Stomach (tissue), 9 donors: ENCODE results near the gene STXBP5L. TPM values are rescaled to one million over a fixed set of nuclear protein-coding genes. Genes with fewer than 3 reads are reported as not detected.

Experiments
- DNase-seq, 2 donors: peaks; one replicate each; pipeline versions ENCODE4 v3.0.0 to v3.0.0-alpha.2; 2013 to 2019
- H3K27ac ChIP-seq, 5 donors: fragments of 200-600 bp in 4 of 5; sonication (generic) in 4 of 5; one replicate each; pipeline ENCODE4 v1.5.1; 2013 to 2019; ENCODE audit warnings: mild to moderate bottlenecking in 1 of 5, moderate library complexity in 1 of 5
- H3K27me3 ChIP-seq, 3 donors: fragments of 200-600 bp; sonication (generic); one replicate each; pipeline ENCODE4 v1.5.1; 2017 to 2019; ENCODE audit warnings: mixed run types in 1 of 3
- H3K36me3 ChIP-seq, 4 donors: fragments of 200-600 bp; sonication (generic); 1 replicate in 3 of 4; 2 replicates in 1 of 4; pipeline ENCODE4 v1.5.1; 2016 to 2019
- H3K4me1 ChIP-seq, 4 donors: fragments of 200-600 bp; sonication (generic); one replicate each; pipeline ENCODE4 v1.5.1; 2016 to 2019
- H3K4me3 ChIP-seq, 4 donors: fragments of 200-600 bp; sonication (generic) in 3 of 4; one replicate each; pipeline ENCODE4 v1.5.1; 2016 to 2019; ENCODE audit warnings: mild to moderate bottlenecking in 1 of 4
- H3K9me3 ChIP-seq, 4 donors: fragments of 200-600 bp; sonication (generic); one replicate each; pipeline ENCODE4 v1.5.1; 2016 to 2019
- EP300 ChIP-seq: sonication (generic); formaldehyde crosslinking; IDR thresholded peaks from one replicate; pipeline ENCODE4 v1.6.1; 2017; ENCODE audit warnings: antibody characterized with exemption
- POLR2A ChIP-seq, 4 donors: fragments of 450-650 bp; IDR thresholded peaks; one replicate each; pipeline ENCODE4 v1.6.1; 2016; ENCODE audit warnings: antibody characterized with exemption in 4 of 4, control low read depth in 2 of 4, mild to moderate bottlenecking in 1 of 4, moderate library complexity in 1 of 4
- POLR2AphosphoS5 ChIP-seq, 3 donors: sonication (generic); formaldehyde crosslinking; IDR thresholded peaks; one replicate each; pipeline ENCODE4 v1.6.1; 2016; ENCODE audit warnings: antibody characterized with exemption in 3 of 3
- WGBS, 5 donors: extraction: QIAGEN DNeasy Blood & Tissue Kit in 3 of 5; methylation state at CpG; one replicate each; pipeline versions ENCODE4 v1.1.5 to v1.1.7; 2013 to 2018; 5-methylcytosine and 5-hydroxymethylcytosine counted together
- intact Hi-C: fragments of 100-400 bp; cut with DNase I; formaldehyde crosslinking; loops from one replicate; pipeline ENCODE4 v1.15.1; 2023; ENCODE audit warnings: low total_unique reads
- polyA plus RNA-seq, 3 donors: library from polyadenylated mRNA; stranded (reverse); fragments of 200-250 nt; gene quantifications; one replicate each; pipeline ENCODE4 v1.2.3, GENCODE V29; 2013
- small RNA-seq, 4 donors: library from RNA; depleted of rRNA; stranded (forward); fragments of <200 nt; gene quantifications; one replicate each; pipeline ENCODE3, GENCODE V24; 2016
- total RNA-seq, 5 donors: library from RNA; depleted of rRNA; stranded (reverse); fragments of >200 nt; gene quantifications; one replicate each; pipeline versions ENCODE4 v1.1.0 to v1.2.3, GENCODE V29; 2014 to 2016
- TF ChIP-seq, protein P1 (sequence below), 7 experiments: fragments of 450-650 bp in 4 of 7; fragments of 200-600 bp in 3 of 7; sonication (generic) in 3 of 7; IDR thresholded peaks; one replicate each; pipeline ENCODE4 v1.5.1; 2016 to 2019; ENCODE audit warnings: antibody characterized with exemption in 7 of 7, control low read depth in 2 of 7, mild to moderate bottlenecking in 1 of 7
- donor health status: healthy with polysubstance abuse.
- donor health status: Bipolar disorder and iron deficiency.
- donor health status: healthy.

STXBP5L gene
- total and polyA plus RNA-seq, 8 donors, result 0.08 to 12.8 (median 0.42) TPM

DNA sequence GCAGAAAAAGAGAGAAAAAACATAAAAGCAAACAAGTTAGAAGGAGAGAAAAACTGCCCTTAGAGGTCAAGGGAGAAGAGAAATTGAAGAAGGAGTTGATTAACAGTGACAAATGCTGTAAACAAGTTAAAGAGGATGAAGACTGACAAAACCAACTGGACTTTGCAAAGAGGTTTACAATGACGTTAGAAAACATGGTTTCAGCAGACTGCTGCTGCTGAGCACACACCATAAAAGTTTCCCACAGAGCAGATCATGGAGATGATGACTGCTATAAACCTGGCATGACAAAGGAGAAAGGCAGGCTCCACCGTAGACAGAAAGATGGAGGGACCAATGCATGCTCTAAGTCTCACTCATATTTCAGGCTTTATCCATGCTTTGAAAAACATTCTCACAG lies 559.1 kb downstream of the STXBP5L start:
- Histone ChIP-seq H3K36me3 (peaks cover 0 to 7% (median 0%) of the 10 kb centered on the region in 4 donors), H3K4me1 (no peaks in the 10 kb centered on the region), H3K27me3 (no peaks in the 10 kb centered on the region), H3K27ac (no peak overlapping the region), H3K4me3 (no peak overlapping the region), H3K9me3 (no peaks in the 10 kb centered on the region)
- intact Hi-C loops, result no loop called here
- TF ChIP-seq EP300, result no peak
- TF ChIP-seq, protein P1, sequence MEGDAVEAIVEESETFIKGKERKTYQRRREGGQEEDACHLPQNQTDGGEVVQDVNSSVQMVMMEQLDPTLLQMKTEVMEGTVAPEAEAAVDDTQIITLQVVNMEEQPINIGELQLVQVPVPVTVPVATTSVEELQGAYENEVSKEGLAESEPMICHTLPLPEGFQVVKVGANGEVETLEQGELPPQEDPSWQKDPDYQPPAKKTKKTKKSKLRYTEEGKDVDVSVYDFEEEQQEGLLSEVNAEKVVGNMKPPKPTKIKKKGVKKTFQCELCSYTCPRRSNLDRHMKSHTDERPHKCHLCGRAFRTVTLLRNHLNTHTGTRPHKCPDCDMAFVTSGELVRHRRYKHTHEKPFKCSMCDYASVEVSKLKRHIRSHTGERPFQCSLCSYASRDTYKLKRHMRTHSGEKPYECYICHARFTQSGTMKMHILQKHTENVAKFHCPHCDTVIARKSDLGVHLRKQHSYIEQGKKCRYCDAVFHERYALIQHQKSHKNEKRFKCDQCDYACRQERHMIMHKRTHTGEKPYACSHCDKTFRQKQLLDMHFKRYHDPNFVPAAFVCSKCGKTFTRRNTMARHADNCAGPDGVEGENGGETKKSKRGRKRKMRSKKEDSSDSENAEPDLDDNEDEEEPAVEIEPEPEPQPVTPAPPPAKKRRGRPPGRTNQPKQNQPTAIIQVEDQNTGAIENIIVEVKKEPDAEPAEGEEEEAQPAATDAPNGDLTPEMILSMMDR (IDR thresholded peaks at IDR 0.05), result no peak
- no peak for TF ChIP-seq POLR2AphosphoS5 (IDR thresholded peaks at IDR 0.05)
- no peak for TF ChIP-seq POLR2A (IDR thresholded peaks at IDR 0.05)
- WGBS, 5 donors, result 77 to 90% (median 85%) methylated on average over 2 of the region's 2 CpGs
- no peak for DNase-seq

DNA sequence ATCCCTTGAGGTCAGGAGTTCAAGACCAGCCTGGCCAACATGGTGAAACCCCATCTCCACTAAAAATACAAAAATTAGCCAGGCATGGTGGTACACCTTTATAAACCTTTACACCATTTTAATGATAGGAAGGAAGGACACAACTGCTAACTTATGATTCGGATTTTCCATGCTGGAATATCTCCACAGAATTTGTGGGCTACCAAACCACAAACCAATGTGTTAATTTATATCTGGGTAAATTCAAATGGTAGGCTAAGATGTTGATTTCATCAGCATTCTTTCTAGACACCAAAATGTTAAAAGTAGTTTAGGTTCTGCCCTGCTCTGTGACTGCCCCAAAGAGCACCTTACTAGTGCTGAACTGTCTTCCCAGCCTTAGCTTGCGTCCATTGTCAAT lies 565.0 kb downstream of the STXBP5L start:
- TF ChIP-seq POLR2A (IDR thresholded peaks at IDR 0.05) (no peak), POLR2AphosphoS5 (IDR thresholded peaks at IDR 0.05) (no peak), EP300 (no peak)
- TF ChIP-seq, protein P1 (IDR thresholded peaks at IDR 0.05), result no peak
- no peaks in the 10 kb centered on the region for H3K27me3 ChIP-seq
- DNase-seq, result no peak
- no peaks in the 10 kb centered on the region for H3K9me3 ChIP-seq
- 93 to 98% (median 96%) methylated on average over 2 of the region's 2 CpGs for WGBS, 5 donors
- H3K4me1 ChIP-seq, result no peaks in the 10 kb centered on the region
- no peaks in the 10 kb centered on the region for H3K36me3 ChIP-seq
- no peak overlapping the region for H3K4me3 ChIP-seq
- H3K27ac ChIP-seq, result no peak overlapping the region
- intact Hi-C loops, result no loop called here

Small RNAs within 50 kb of the gene (small RNA-seq; reads per million reads assigned to genes)
- gene MIR5682, result 0 reads per million in 4 donors

Other genes with a start within 250 kb of the STXBP5L start
- gene HGD, start 226.0 kb upstream of the STXBP5L start, total RNA-seq, result 10 to 100 TPM; 12.2 to 66.5 (median 43.7) TPM
- gene HGD, start 226.0 kb upstream of the STXBP5L start, polyA plus RNA-seq, result 10 to 100 TPM in 2 of 3 donors, 1 to 10 TPM in 1; 6.3 to 12.8 (median 10.8) TPM
- 10 to 100 TPM in 2 of 5 donors, 1 to 10 TPM in 3; 2.0 to 27.7 (median 9.3) TPM for gene RABL3, start 165.7 kb upstream of the STXBP5L start, total RNA-seq
- 10 to 100 TPM in 1 of 3 donors, 1 to 10 TPM in 2; 5.0 to 15.9 (median 9.5) TPM for gene RABL3, start 165.7 kb upstream of the STXBP5L start, polyA plus RNA-seq
- 10 to 100 TPM in 4 of 5 donors, 1 to 10 TPM in 1; 4.5 to 66.0 (median 12.3) TPM for gene GTF2E1, start 165.5 kb upstream of the STXBP5L start, total RNA-seq
- gene GTF2E1, start 165.5 kb upstream of the STXBP5L start, polyA plus RNA-seq, result 1 to 10 TPM; 4.0 to 8.3 (median 5.5) TPM